GM19193 (cell line): Measurements from ENCODE around the gene BCAT1.

ENCODE experiments used
- POLR2A ChIP-seq: IDR thresholded peaks from 4 replicates; pipeline ENCODE4 v1.6.1; 2011; ENCODE audit not compliant: insufficient read depth, insufficient read length; ENCODE audit errors: extremely low read depth

Gene BCAT1

GRCh38 chr12:24854908-24855307, 94.0 kb downstream of the BCAT1 start:
- no peak for TF ChIP-seq POLR2A

- TF ChIP-seq POLR2A: no peak
Measured at GRCh38 chr12:24854017-24854416, 94.9 kb downstream of the BCAT1 start.

- no peak for TF ChIP-seq POLR2A
Measured at GRCh38 chr12:24853588-24853987, 95.3 kb downstream of the BCAT1 start.

- no peak for TF ChIP-seq POLR2A
Measured at GRCh38 chr12:24853094-24853493, 95.8 kb downstream of the BCAT1 start.

- no peak for TF ChIP-seq POLR2A
Measured at GRCh38 chr12:24852420-24852819, 96.5 kb downstream of the BCAT1 start.

- no peak for TF ChIP-seq POLR2A
Measured at GRCh38 chr12:24851341-24851740, 97.6 kb downstream of the BCAT1 start.

GRCh38 chr12:24850496-24850895, 98.4 kb downstream of the BCAT1 start:
- TF ChIP-seq POLR2A: no peak

GRCh38 chr12:24848941-24849477, 99.9 kb downstream of the BCAT1 start:
- no peak for TF ChIP-seq POLR2A

GRCh38 chr12:24846689-24847088, 102.2 kb downstream of the BCAT1 start:
- no peak for TF ChIP-seq POLR2A

GRCh38 chr12:24845615-24846014, 103.3 kb downstream of the BCAT1 start:
- TF ChIP-seq POLR2A: no peak

- TF ChIP-seq POLR2A: no peak
Measured at GRCh38 chr12:24840046-24840800, 108.7 kb downstream of the BCAT1 start.

- TF ChIP-seq POLR2A: peak; percentile 36
Measured at GRCh38 chr12:24839268-24839791, 109.6 kb downstream of the BCAT1 start.

GRCh38 chr12:24838531-24838950, 110.4 kb downstream of the BCAT1 start:
- TF ChIP-seq POLR2A: no peak

GRCh38 chr12:24835377-24835776, 113.5 kb downstream of the BCAT1 start:
- TF ChIP-seq POLR2A: no peak

GRCh38 chr12:24833513-24833912, 115.4 kb downstream of the BCAT1 start:
- TF ChIP-seq POLR2A: no peak
